HuH-7.5 (cell line): Measurements from ENCODE around the gene REV3L.
A peak's percentile ranks its signal among the peaks of the same experiment; 100 is the strongest.
"Not testable (repeated sequence)": the region's sequence is repeated elsewhere in the genome, so short reads cannot be mapped to it uniquely, and the experiment has no call there.

Source experiments
- DNase-seq: peaks from one replicate; pipeline ENCODE4 v3.0.0; 2011; ENCODE audit warnings: low spot score

The REV3L gene

GRCh38 chr6:111377558-111378120 lies 105.4 kb downstream of the REV3L start:
- no peak for DNase-seq

- no peak for DNase-seq
Observed at GRCh38 chr6:111367393-111368088, 115.5 kb downstream of the REV3L start.

GRCh38 chr6:111361648-111362047 lies 121.4 kb downstream of the REV3L start:
- peak; percentile 18 for DNase-seq

GRCh38 chr6:111358454-111358853 lies 124.6 kb downstream of the REV3L start:
- DNase-seq: no peak

- no peak for DNase-seq
Observed at GRCh38 chr6:111357705-111358104, 125.3 kb downstream of the REV3L start.

GRCh38 chr6:111356551-111356950 lies 126.5 kb downstream of the REV3L start:
- DNase-seq: peak; percentile 3

GRCh38 chr6:111354758-111355555 lies 128.1 kb downstream of the REV3L start:
- no peak for DNase-seq

GRCh38 chr6:111353912-111354462 lies 129.0 kb downstream of the REV3L start:
- no peak for DNase-seq

- no peak for DNase-seq
Observed at GRCh38 chr6:111347589-111347988, 135.4 kb downstream of the REV3L start.

- DNase-seq: no peak
Observed at GRCh38 chr6:111342913-111343312, 140.1 kb downstream of the REV3L start.

GRCh38 chr6:111339294-111339693 lies 143.7 kb downstream of the REV3L start:
- DNase-seq: no peak

- DNase-seq: no peak
Observed at GRCh38 chr6:111338843-111339242, 144.2 kb downstream of the REV3L start.

- no peak for DNase-seq
Observed at GRCh38 chr6:111337829-111338236, 145.2 kb downstream of the REV3L start.

- no peak for DNase-seq
Observed at GRCh38 chr6:111329882-111330633, 153.0 kb downstream of the REV3L start.

- no peak for DNase-seq
Observed at GRCh38 chr6:111326563-111326962, 156.5 kb downstream of the REV3L start.

GRCh38 chr6:111322145-111322544 lies 160.9 kb downstream of the REV3L start:
- no peak for DNase-seq

GRCh38 chr6:111307950-111308349 lies 175.1 kb downstream of the REV3L start:
- not testable (repeated sequence) for DNase-seq

- no peak for DNase-seq
Observed at GRCh38 chr6:111307275-111307858, 175.7 kb downstream of the REV3L start.

GRCh38 chr6:111306104-111306888 lies 176.7 kb downstream of the REV3L start:
- DNase-seq: no peak

- no peak for DNase-seq
Observed at GRCh38 chr6:111301946-111302345, 181.1 kb downstream of the REV3L start.
